OCI-LY1 (cell line): ENCODE results near the gene DHX29.

Source experiments
- H2AFZ ChIP-seq: fragments of 200-600 bp; sonication (generic), shearing (Covaris generic); 2 replicates; pipeline ENCODE4 v1.6.0; 2014; ENCODE audit warnings: antibody characterized with exemption, mild to moderate bottlenecking, low read length
- H3F3A ChIP-seq: fragments of 200-600 bp; sonication (generic), shearing (Covaris generic); 2 replicates; pipeline ENCODE4 v1.6.0; 2014; ENCODE audit warnings: mild to moderate bottlenecking, antibody characterized with exemption, low read length, moderate library complexity; ENCODE audit not compliant: insufficient read depth
- H3K27ac ChIP-seq: fragments of 200-600 bp; sonication (generic); 2 replicates; pipeline ENCODE4 v1.5.1; 2014; ENCODE audit warnings: low read length, mixed run types, mild to moderate bottlenecking, low read depth; ENCODE audit not compliant: poor library complexity, severe bottlenecking
- H3K27me3 ChIP-seq: fragments of 200-600 bp; sonication (generic); 2 replicates; pipeline ENCODE4 v1.6.0; 2014; ENCODE audit warnings: antibody characterized with exemption, mild to moderate bottlenecking, low read length, moderate library complexity; ENCODE audit not compliant: insufficient read depth
- H3K36me3 ChIP-seq: fragments of 200-600 bp; sonication (generic); 2 replicates; pipeline ENCODE4 v1.6.1; 2014; ENCODE audit warnings: mild to moderate bottlenecking, antibody characterized with exemption, low read length, moderate library complexity, mixed read lengths; ENCODE audit not compliant: insufficient read depth
- H3K4me1 ChIP-seq: fragments of 200-600 bp; sonication (generic); 2 replicates; pipeline ENCODE4 v1.5.1; 2014; ENCODE audit warnings: mild to moderate bottlenecking, low read length, moderate library complexity; ENCODE audit not compliant: insufficient read depth, severe bottlenecking
- H3K4me2 ChIP-seq: fragments of 200-600 bp; sonication (generic), shearing (Covaris generic); 2 replicates; pipeline ENCODE4 v1.6.1; 2014; ENCODE audit warnings: low read length
- H3K4me3 ChIP-seq: fragments of 200-600 bp; sonication (generic); 2 replicates; pipeline ENCODE4 v1.5.1; 2014; ENCODE audit warnings: low read length, low read depth, mild to moderate bottlenecking, mixed read lengths; ENCODE audit not compliant: poor library complexity, severe bottlenecking
- H3K79me2 ChIP-seq: fragments of 200-600 bp; shearing (Covaris generic); 2 replicates; pipeline ENCODE4 v1.6.1; 2016; ENCODE audit warnings: mixed run types, low read length, mixed read lengths; ENCODE audit not compliant: insufficient read depth
- H3K9ac ChIP-seq: fragments of 200-600 bp; sonication (generic), shearing (Covaris generic); 2 replicates; pipeline ENCODE4 v1.6.1; 2014; ENCODE audit warnings: mild to moderate bottlenecking, low read length, mixed read lengths
- H3K9me2 ChIP-seq: fragments of 200-600 bp; sonication (generic), shearing (Covaris generic); 2 replicates; pipeline ENCODE4 v1.6.1; 2014; ENCODE audit warnings: low read depth, mild to moderate bottlenecking, low read length, mixed read lengths
- H3K9me3 ChIP-seq: fragments of 200-600 bp; shearing (Covaris generic); 2 replicates; pipeline ENCODE4 v1.6.1; 2014; ENCODE audit warnings: low read length, mixed read lengths
- H4K20me1 ChIP-seq: fragments of 200-600 bp; sonication (generic), shearing (Covaris generic); 2 replicates; pipeline ENCODE4 v1.6.0; 2016; ENCODE audit warnings: mild to moderate bottlenecking, low read length; ENCODE audit not compliant: insufficient read depth
- EZH2 ChIP-seq: fragments of 200-600 bp; sonication (generic), shearing (Covaris generic); IDR thresholded peaks from 2 replicates; pipeline ENCODE4 v1.8.0; 2017; ENCODE audit warnings: borderline replicate concordance, mixed run types, mild to moderate bottlenecking, antibody characterized with exemption, low read length, moderate library complexity, mixed read lengths
- TF ChIP-seq, protein P1 (sequence below): fragments of 200-600 bp; sonication (generic), shearing (Covaris generic); IDR thresholded peaks from 2 replicates; pipeline ENCODE4 v1.5.1; 2017; ENCODE audit warnings: mild to moderate bottlenecking, antibody characterized with exemption, low read length, moderate library complexity, mixed read lengths

The DHX29 gene

GRCh38 chr5:55226027-55226933, 81.2 kb downstream of the DHX29 start:
- Histone ChIP-seq H3K36me3 (no peaks in the 10 kb centered on the region), H3K79me2 (no peaks in the 10 kb centered on the region), H3F3A (no peaks in the 10 kb centered on the region), H2AFZ (no peak overlapping the region), H3K27ac (no peak overlapping the region), H3K9me2 (no peaks in the 10 kb centered on the region), H3K9ac (peak overlapping the region; percentile 59), H3K4me2 (peak overlapping the region; percentile 83), H3K4me1 (peaks cover 11% of the 10 kb centered on the region), H3K4me3 (peak overlapping the region; percentile 64), H3K9me3 (no peaks in the 10 kb centered on the region), H3K27me3 (0 out of 2 replicates have a peak, but pooled peaks cover 6% of the 10 kb centered on the region), H4K20me1 (no peaks in the 10 kb centered on the region)
- TF ChIP-seq, protein P1, sequence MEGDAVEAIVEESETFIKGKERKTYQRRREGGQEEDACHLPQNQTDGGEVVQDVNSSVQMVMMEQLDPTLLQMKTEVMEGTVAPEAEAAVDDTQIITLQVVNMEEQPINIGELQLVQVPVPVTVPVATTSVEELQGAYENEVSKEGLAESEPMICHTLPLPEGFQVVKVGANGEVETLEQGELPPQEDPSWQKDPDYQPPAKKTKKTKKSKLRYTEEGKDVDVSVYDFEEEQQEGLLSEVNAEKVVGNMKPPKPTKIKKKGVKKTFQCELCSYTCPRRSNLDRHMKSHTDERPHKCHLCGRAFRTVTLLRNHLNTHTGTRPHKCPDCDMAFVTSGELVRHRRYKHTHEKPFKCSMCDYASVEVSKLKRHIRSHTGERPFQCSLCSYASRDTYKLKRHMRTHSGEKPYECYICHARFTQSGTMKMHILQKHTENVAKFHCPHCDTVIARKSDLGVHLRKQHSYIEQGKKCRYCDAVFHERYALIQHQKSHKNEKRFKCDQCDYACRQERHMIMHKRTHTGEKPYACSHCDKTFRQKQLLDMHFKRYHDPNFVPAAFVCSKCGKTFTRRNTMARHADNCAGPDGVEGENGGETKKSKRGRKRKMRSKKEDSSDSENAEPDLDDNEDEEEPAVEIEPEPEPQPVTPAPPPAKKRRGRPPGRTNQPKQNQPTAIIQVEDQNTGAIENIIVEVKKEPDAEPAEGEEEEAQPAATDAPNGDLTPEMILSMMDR: peak; percentile 85
- no peak for TF ChIP-seq EZH2

DNA sequence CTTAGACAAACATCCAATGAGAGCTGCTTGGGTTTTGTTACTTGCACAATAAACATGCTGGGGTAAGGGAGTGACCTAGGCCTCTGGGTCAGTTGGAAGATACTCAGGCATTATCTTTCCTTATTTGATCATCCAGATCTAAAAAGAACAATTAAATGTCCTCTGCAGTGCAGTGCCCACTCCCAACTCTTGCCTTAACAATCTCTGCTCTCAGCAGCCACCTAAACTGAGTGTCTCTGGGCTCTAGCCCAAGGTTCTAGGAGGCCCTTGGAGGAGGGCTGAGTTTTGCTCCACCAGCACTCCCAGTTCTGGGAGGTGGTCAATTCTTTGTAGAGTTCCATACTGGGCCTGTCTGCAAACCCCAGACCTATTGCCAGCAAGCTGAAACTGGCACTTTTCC, 82.1 kb downstream of the DHX29 start:
- Histone ChIP-seq H3K9me2 (no peaks in the 10 kb centered on the region), H3F3A (no peaks in the 10 kb centered on the region), H2AFZ (no peak overlapping the region), H3K4me2 (no peak overlapping the region), H3K36me3 (no peaks in the 10 kb centered on the region), H4K20me1 (no peaks in the 10 kb centered on the region), H3K27me3 (0 out of 2 replicates have a peak, but pooled peaks cover 6% of the 10 kb centered on the region), H3K9me3 (no peaks in the 10 kb centered on the region), H3K9ac (no peak overlapping the region), H3K4me3 (no peak overlapping the region), H3K4me1 (peaks cover 14% of the 10 kb centered on the region), H3K79me2 (no peaks in the 10 kb centered on the region), H3K27ac (no peak overlapping the region)
- TF ChIP-seq, protein P1: no peak
- no peak for TF ChIP-seq EZH2

DNA sequence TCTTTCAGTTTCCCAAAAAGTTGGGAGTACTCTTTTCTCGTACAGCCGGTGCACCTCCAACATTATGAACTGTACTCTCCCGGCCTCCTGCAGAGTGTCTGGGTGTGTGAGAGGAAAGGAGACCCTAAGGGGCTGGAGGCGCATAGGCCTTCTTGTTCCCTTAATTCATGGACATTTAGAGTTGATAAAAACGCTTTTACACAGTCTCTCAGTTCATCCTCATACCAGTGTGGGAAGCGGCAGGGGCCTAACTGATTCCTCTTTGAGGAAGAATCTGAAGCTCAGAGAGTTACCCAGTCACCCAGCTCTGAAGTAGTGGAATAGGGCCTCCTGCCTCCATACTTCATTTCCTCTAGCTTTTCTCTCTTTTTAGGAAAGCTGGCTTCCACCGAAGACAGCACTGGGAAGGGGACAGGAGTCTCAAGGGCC, 83.7 kb downstream of the DHX29 start:
- Histone ChIP-seq H4K20me1 (no peaks in the 10 kb centered on the region), H3K4me2 (no peak overlapping the region), H3K79me2 (no peaks in the 10 kb centered on the region), H3K36me3 (no peaks in the 10 kb centered on the region), H3K4me3 (no peak overlapping the region), H3K27me3 (0 out of 2 replicates have a peak, but pooled peaks cover 6% of the 10 kb centered on the region), H3K9me2 (no peaks in the 10 kb centered on the region), H3F3A (no peaks in the 10 kb centered on the region), H3K27ac (no peak overlapping the region), H2AFZ (no peak overlapping the region), H3K4me1 (peaks cover 14% of the 10 kb centered on the region), H3K9ac (no peak overlapping the region), H3K9me3 (no peaks in the 10 kb centered on the region)
- TF ChIP-seq, protein P1: no peak
